Fibroblast of mammary gland (primary cell): ENCODE results near the gene ETNK1.

ENCODE experiments used
- DNase-seq: peaks from one replicate; pipeline ENCODE4 v3.0.0-alpha.2; 2010; ENCODE audit warnings: low read depth
- H3K4me3 ChIP-seq: 2 replicates; pipeline ENCODE4 v1.5.1; 2011; ENCODE audit warnings: low read depth, mild to moderate bottlenecking, low read length, moderate library complexity; ENCODE audit not compliant: control insufficient read depth
- CTCF ChIP-seq: conservative IDR thresholded peaks from 2 replicates; pipeline ENCODE4 v1.5.1; 2011; ENCODE audit warnings: low read depth, low read length, inconsistent platforms; ENCODE audit not compliant: control insufficient read depth, insufficient read depth

ETNK1 gene

DNA sequence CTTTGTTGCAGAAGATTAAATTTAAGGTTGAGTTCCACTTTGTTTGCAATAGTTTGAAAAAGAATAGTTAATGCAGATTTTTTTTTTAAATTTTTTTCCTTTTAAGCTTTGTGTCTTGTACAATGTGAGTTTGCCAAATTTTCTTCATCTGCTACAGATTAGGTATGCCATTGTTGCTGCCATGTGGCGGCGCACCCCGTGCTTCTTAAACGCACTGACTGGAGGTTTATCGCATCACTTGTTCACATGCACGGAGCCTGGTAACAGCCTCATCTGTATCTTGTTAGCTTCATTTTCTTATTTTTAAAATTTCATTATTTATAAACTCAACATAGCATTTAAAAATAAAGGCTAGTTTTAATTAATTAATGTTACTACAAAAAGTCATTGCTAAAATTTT lies 43.5 kb downstream of the ETNK1 start:
- TF ChIP-seq CTCF, result no peak
- H3K4me3 ChIP-seq, result no peak overlapping the region
- DNase-seq, result no peak

GRCh38 chr12:22670762-22671161 lies 45.8 kb downstream of the ETNK1 start:
- no peak overlapping the region for H3K4me3 ChIP-seq
- peak; percentile 36 for TF ChIP-seq CTCF
- DNase-seq, result peak; percentile 42

GRCh38 chr12:22672951-22673350 lies 48.0 kb downstream of the ETNK1 start:
- TF ChIP-seq CTCF, result no peak
- H3K4me3 ChIP-seq, result no peak overlapping the region
- peak; percentile 67 for DNase-seq

DNA sequence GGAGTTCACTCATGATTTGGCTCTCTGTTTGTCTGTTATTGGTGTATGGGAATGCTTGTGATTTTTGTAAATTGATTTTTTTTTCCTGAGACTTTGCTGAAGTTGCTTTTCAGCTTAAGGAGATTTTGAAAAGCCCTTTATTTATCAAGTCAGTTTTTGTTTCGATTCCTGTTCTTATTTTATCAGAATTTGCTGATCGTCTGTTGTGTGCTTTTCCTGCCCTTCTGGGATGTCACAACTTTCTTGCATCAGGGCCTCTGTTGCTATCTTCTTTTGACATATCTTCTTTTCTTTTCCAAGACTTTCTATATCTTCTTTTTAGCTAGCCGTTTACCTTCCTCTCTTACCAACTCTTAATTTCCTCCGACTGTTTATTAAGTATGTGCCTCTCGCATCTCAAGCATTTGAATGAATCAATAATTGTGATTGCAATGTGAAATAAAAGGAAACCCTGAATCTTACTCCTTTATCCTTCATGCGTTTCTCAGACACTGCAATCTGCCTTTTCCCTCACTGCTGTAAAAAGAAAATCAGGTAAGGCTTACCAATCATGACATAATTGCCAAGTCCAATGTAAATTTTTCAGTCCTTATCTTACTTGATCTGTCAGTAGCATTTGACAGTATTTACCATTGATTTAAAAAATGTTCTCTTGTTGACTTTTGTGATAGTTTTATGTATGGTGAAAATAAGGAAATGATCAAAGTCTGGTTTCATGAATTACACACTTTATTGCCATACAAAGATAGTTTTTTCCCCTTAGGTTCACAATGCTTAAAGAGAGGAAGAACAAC lies 53.0 kb downstream of the ETNK1 start:
- no peak overlapping the region for H3K4me3 ChIP-seq
- DNase-seq, result no peak
- TF ChIP-seq CTCF, result no peak

GRCh38 chr12:22682663-22683062 lies 57.7 kb downstream of the ETNK1 start:
- no peak for TF ChIP-seq CTCF
- no peak overlapping the region for H3K4me3 ChIP-seq
- DNase-seq, result no peak

DNA sequence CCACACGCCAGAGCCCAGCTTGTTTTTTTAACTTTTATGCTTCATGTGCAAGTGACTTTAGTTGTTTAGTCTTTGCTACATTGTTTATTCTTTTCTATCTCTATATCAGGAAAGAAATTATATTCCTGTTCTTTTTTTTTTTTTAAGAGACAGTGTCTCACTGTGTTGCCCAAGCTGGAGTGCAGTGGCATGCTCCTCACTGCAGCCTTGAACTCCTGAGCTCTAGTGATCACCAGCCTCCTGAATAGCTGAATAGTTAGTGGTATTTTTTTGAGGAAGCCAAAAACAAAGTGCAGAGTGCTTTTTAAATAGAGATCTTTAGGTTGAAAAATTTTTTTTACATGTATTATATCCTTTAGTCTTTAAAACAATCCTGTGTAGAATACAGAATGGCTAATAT lies 58.2 kb downstream of the ETNK1 start:
- no peak for TF ChIP-seq CTCF
- DNase-seq, result no peak
- no peak overlapping the region for H3K4me3 ChIP-seq
